Heart left ventricle (tissue), 13 donors: Measurements from ENCODE around the gene CWC22.

Experiments used
- CTCF ChIP-seq, 12 donors: fragments of 200-600 bp; sonication (generic) in 4 of 12; IDR thresholded peaks; one replicate each; pipeline versions ENCODE4 v1.5.0 to v1.8.0; 2018 to 2022; ENCODE audit warnings: antibody characterized with exemption in 12 of 12, mild to moderate bottlenecking in 5 of 12
- POLR2A ChIP-seq, 2 donors: fragments of 450-650 bp; IDR thresholded peaks; one replicate each; pipeline ENCODE4 v1.6.1; 2017; ENCODE audit warnings: antibody characterized with exemption in 2 of 2, mild to moderate bottlenecking in 2 of 2, moderate library complexity in 2 of 2
- donor health status: ischemic (EF 13 %, LVEDD 7.1; RV severe dilation, severe dysfunction).
- donor health status: DM: no; HTN: yes; CAD: no.
- donor health status: DM: no; HTN: no; CAD: no.
- donor health status: ischemic (EF 25% LVEDD 6.9; RV normal size, moderate dysfunction).
- donor health status: ischemic (EF 25% LVEDD 5.7; RV mildly dilated, moderate dysfunction).
- donor health status: ischemic (EF 35%, LVEDD 5.7; RV mildly dilated, moderate dysfunction).
- donor health status: nonischemic (EF 11% LVEDD 7.7; RV severe dilation, severe dysfunction).
- donor health status: DM: yes; HTN: yes; CAD: no.
- donor health status: PGD.
- donor health status: ischemic (EF 29% LVEDD 5.4; RV normal size, mild dysfunction).
- donor health status: nonischemic (EF 23%, LVEDD 6.1; RV moderate dilation, normal function).

- no peak for TF ChIP-seq POLR2A (IDR thresholded peaks at IDR 0.05)
- no peak for TF ChIP-seq CTCF (IDR thresholded peaks at IDR 0.05)
Measured at GRCh38 chr2:179949438-179949837, 57.7 kb downstream of the CWC22 start.
